DMS 273 treated with DMSO at 0.1 percent for 48 hours (cell line): ENCODE results near the gene KCNH2.

Experiments
- DNase-seq: peaks from one replicate; lab custom pipeline; 2025; lab: John Stamatoyannopoulos, UW

Gene KCNH2

DNA sequence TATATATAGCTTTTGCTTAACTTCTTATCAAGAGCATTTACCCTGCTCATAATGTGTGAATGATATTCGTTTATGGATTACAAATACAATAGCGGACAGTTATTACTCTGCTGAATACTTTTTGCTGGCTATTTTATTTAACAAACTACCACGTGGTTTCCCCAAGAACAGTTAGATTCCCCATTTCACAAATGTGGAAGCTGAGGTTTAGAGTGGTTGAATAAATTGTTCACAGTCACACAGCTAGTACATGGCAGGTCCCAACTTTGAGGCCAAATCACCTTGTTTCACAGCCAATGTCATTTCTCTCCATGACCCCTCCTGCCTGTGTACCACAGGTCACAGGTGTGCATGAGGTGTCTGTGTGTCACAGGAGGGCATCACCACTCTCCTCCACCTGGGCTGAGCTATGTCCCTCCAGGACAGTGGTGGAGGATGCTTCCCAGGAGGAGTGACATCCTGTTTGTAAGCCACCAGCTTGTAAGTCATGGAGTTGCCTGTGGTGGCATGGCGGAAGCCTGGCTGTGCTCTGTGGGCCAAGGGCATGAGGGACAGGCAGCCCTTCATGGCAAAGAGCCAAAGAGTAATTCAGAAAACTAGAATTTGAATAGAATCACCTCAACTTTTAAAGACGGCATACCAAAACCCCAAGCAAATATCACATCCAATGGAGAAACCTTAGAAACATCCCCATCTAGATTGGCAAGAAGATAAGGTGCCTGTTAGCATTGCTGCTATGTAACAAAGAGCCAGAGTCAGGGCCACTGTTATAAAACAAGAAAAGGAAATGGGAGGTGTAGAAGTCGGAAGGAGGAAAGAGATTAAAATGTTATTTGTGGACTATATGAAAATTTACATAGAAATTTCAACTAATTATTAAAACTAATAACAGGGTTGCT lies 73.9 kb downstream of the KCNH2 start:
- DNase-seq: no peak

DNA sequence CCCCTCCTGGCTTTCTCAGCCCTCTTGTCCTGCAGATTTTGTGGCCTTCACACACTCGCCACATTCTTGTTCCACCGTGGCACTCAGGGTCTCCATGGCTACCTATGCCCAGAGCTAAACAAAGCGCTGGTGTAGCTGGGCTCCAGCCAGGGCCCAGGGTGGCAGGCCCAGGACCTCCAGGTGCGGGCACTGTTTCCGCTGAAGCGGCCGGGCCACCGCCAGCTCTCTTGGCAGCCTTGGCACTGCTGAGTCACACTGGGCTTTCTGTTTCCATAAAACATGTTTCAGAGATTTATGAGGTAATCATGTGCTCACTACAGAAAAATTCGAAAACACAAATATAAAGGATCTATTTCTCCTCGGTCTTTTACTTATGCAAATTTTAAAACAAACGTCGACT lies 74.5 kb downstream of the KCNH2 start:
- DNase-seq: no peak

DNA sequence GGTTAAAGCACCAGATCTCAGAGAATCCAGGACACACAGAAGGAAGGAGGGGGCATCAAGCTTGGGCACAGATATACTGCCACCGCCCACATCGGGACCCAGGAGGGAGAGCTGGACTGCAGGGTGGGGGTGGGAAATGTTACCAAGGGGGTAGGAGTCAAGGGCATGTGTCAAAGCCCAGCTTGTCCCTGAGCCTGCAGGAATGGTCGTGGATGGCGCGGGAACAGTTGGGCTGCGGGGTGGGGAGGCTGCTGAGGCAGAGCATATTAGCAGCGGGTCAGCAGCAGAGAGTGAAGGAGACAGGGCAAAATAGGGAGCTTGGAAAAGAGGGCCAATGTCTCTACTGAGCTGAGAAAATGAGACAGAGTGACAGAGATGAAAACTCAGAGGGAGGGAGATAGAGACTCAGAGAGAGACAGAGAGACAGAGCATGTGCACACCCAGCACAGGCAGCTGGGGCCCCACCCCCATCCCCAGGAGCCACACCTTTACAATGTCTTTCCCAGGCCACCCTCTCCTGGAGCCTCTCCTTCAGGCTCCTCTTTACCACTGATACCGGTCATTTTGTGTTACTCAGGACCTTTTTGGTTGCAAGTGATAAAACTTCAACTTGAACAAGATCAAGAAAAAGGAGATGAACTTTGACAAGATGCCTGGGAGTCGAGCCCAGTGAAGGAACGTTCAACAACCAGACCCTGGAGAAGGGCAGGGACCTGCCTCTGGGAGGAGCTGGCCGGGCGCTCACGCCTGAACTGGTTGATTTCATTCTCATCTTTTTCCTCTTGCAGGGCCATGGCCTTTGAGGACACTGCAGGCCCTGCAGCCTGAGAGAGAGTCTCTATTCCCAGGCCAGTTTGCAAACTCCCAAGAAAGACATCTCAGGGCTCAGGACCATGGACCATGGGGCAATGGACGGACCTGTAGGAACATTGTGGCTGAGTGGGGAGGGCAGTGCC lies 75.8 kb downstream of the KCNH2 start:
- DNase-seq: no peak

DNA sequence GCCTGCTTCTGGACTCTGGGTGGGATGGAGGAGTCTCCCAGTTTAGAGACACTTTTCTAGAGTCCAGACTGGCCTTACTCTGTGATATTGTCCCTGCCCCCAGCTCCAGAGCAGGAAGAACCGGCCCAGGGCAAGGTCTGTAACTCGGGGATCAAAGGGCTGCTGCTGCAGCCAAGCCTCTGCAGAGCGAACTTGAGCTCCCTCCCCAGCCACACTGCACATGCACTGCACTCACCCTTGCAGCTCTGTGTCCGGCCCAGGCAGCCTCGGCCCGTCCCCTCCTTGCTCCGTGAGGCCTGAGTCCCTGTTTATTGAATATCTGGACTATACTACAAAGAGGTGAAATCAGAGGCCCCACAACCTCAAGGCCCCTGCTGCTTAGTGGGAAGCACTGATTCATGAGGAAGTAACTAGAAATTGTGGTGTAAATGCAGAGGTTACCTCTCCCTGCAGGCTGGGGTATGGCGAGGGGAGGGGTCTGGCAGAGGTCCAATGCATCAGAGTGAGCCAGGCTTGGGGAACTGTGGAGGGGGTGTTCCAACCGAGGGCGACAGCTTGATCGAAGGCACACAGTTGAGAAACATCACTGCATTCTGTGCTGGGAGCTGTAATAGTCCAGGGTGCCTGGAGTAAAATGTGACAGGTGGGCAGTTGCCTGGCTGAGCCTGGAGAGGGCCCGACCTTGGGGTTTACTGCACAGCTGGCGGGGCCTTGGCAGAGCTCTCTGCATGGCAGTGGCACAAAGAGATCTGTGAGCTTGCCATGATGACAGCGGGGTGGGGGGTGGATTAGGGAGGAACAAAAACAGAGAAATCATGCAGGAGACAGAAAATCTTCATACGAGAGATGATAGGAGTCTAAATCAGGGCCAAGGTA lies 76.7 kb downstream of the KCNH2 start:
- peak; percentile 93 for DNase-seq

DNA sequence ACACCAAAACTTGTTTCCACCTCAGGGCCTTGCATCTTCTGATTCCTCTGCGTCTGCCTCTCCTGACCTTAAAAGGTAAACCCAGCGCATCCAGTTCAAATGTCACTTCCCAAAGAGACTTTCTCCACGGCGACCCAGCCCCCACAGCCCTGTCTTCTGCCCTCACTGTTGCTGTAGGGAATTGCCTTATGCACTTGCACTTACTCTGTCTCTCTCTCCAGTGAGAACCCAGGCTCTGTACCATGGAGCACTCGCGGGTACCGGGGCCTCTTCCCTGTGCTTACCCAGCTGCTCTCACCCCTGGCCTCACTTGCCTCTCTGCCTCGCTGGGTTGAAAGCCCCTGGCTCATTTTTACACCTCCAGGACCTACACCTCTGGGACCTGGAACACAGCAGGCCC lies 77.4 kb downstream of the KCNH2 start:
- DNase-seq: no peak

DNA sequence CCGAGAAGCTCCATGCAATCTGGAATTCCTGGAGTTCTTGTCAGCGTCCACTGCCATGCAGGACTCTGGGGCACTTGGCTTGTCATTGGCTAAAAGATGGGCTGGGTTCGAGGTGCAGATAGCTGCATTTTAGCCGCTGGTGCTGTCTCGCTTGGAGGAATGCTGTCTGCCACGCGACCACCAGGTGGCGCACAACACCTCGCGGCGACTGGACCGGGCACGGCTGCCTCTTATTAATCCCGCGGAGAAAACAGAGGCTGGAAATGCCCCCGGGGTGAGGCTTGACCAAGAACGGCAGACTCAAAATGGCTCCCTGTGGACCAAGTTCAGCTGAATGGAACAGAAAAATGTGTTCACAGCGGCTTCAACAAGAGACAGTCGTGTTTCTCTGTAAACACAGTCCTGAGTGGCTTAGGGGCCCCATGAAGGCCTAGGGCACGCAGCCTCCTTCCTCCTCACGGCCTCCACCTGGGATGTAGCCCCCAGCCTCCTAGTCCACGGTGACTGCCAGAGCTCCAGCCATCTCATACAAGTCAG lies 79.6 kb downstream of the KCNH2 start:
- DNase-seq: peak; percentile 17

DNA sequence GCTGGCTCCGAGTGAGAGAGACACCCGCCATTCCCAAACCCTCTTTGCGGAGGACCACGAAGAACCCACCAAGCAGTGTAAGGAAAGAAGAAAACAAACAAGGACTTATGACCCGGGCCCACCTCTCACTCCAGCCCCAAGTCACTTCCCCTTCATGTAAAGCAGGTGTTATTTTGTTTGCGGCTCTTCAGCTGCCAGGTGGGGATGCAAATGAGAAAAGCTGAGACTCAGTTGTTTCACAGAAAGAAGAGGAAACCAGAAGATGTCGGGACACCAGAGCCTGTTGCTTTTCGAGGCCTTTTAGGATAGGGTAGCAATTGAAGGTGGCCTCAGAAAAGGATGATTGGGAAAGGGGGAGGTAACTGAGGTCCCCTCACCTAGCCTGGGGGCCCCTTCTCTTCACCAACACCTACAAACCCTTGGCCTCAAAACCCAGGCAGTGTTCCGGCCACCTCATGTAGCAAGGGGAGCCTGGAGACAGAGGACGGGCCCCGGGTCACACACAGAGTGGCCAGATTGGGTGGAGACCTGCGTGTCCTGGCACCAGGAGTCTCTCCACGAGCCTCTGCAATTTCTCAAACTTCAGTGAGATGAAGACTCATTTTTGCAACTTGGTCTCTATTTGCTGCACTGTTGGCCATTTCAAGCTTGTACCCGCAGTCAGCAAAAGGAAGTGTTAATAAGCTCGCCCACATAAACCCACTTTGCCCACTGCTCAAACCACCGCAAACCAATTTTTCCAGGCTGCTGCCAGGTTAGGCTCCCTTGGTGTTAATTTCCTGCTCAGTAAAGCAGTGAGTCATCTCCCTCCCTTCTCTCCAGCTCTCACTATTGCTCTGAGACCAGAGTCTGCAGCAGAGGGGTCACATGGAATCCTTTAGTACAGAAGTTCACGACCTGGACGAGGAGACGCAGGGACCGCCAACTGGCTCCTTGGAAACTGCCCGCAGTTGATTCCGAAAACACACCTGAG lies 80.3 kb downstream of the KCNH2 start:
- DNase-seq: no peak

DNA sequence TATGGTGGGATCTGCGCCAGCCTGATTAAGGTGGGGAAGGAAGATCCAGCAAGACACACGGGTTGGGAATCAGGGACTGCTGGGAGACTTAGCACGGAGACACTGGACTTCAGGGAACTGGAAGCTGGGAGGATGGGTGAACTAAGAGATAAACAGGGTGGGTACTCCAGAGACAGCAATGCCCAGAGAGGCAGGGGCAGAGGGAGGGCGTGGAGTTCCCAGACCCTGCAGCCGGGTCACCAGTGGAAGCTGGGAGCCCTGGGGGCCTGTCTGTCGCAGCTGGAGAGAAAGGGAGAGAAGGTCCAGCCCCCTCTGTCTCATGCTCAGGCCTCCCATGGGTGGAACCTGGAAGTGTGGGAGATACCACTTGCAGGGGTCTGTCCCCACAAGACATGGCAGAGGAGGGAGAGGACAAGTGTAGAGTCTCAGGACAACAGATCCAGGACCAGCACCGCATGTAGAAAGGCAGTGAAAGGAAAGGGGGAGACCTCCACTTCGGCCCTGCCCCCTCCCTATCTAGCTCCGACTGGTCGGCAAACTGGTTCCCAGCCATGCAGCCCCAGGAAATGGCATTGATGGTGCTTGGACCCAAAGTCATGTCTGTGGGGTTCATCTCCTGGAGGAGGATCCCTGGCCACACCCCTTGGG lies 81.4 kb downstream of the KCNH2 start:
- DNase-seq: no peak

DNA sequence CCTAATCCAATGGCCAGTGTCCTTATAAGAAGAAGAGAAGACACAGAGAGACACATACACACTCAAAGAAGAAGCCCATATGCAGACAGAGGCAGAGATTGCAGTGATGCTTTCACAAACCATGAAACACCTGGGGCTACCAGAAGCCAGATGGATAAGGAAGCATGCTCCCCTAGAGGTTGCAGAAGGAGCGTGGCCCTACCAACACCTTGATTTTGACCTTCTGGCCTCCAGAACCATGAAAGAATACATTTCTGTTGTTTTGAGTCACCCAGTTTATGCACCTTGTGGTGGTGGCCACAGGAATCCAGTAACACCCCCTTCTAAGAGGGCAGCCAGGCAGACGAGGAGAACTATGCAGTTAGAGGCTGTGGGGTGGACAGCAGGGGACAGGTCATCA lies 82.3 kb downstream of the KCNH2 start:
- no peak for DNase-seq
